Uterus (tissue), 2 donors: ENCODE data around the gene GABRG3.

ENCODE experiments used
- POLR2A ChIP-seq, 2 donors: fragments of 450-650 bp; IDR thresholded peaks; one replicate each; pipeline ENCODE4 v1.6.1; 2016; ENCODE audit warnings: antibody characterized with exemption in 2 of 2, mild to moderate bottlenecking in 1 of 2, moderate library complexity in 1 of 2
- TF ChIP-seq, protein P1 (sequence below), 4 experiments: fragments of 200-600 bp in 2 of 4; fragments of 450-650 bp in 2 of 4; sonication (generic) in 2 of 4; IDR thresholded peaks; one replicate each; pipeline ENCODE4 v1.5.1; 2016 to 2019; ENCODE audit warnings: antibody characterized with exemption in 4 of 4, mild to moderate bottlenecking in 2 of 4, moderate library complexity in 1 of 4

DNA sequence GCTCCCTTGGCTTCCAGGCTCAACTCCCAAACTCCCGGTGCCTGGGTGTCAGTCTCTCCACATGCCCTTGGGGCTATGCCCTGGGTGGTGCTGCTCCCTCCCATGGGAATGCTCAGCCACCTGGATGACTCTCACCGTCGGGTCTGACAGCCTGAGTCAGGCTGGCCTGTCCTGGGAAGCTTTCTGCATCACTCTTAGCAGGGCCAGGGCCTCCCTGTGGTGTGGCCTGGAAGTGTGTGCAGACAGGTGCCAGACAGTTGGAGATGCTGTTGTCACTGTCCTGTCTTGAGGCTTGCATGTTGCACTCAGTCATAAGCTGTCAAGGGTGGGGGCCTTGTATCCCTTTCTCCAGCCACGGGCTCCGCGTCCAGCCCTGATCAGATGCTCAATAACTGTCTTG, 71.7 kb downstream of the GABRG3 start:
- TF ChIP-seq, protein P1, sequence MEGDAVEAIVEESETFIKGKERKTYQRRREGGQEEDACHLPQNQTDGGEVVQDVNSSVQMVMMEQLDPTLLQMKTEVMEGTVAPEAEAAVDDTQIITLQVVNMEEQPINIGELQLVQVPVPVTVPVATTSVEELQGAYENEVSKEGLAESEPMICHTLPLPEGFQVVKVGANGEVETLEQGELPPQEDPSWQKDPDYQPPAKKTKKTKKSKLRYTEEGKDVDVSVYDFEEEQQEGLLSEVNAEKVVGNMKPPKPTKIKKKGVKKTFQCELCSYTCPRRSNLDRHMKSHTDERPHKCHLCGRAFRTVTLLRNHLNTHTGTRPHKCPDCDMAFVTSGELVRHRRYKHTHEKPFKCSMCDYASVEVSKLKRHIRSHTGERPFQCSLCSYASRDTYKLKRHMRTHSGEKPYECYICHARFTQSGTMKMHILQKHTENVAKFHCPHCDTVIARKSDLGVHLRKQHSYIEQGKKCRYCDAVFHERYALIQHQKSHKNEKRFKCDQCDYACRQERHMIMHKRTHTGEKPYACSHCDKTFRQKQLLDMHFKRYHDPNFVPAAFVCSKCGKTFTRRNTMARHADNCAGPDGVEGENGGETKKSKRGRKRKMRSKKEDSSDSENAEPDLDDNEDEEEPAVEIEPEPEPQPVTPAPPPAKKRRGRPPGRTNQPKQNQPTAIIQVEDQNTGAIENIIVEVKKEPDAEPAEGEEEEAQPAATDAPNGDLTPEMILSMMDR (IDR thresholded peaks at IDR 0.05): no peak
- no peak for TF ChIP-seq POLR2A (IDR thresholded peaks at IDR 0.05)
